Tibial nerve (tissue), 4 donors: ENCODE results near the gene RNF157.

Source experiments
- CTCF ChIP-seq, 5 experiments: fragments of 200-600 bp in 3 of 5; fragments of 450-650 bp in 2 of 5; sonication (generic) in 3 of 5; IDR thresholded peaks; one replicate each; pipeline ENCODE4 v1.5.1; 2016 to 2019; ENCODE audit warnings: antibody characterized with exemption in 5 of 5, mild to moderate bottlenecking in 3 of 5, moderate library complexity in 2 of 5
- EP300 ChIP-seq, 2 donors: sonication (generic); formaldehyde crosslinking; IDR thresholded peaks; one replicate each; pipeline ENCODE4 v1.6.1; 2017; ENCODE audit warnings: antibody characterized with exemption in 2 of 2, mild to moderate bottlenecking in 1 of 2
- POLR2A ChIP-seq, 2 donors: fragments of 450-650 bp; IDR thresholded peaks; one replicate each; pipeline ENCODE4 v1.6.1; 2017; ENCODE audit warnings: antibody characterized with exemption in 2 of 2, mild to moderate bottlenecking in 2 of 2, moderate library complexity in 2 of 2

- no peak for TF ChIP-seq POLR2A (IDR thresholded peaks at IDR 0.05)
- no peak for TF ChIP-seq CTCF (IDR thresholded peaks at IDR 0.05)
- no peak for TF ChIP-seq EP300 (IDR thresholded peaks at IDR 0.05)
Measured at GRCh38 chr17:76263896-76264295, 23.6 kb upstream of the RNF157 start.
